Endothelial cell of umbilical vein (primary cell): ENCODE measurements around the gene UBB. TPM values are rescaled to one million over a fixed set of nuclear protein-coding genes. Genes with fewer than 3 reads are reported as not detected.

ENCODE experiments used
- BruUV-seq: library from RNA; stranded (reverse); fragments of 400-500 nt; replicated peaks from 2 replicates; lab custom pipeline; 2021; lab: Mats Ljungman, UMichigan
- CTCF ChIA-PET: fragments of 300-600, 350-600 bp; sonication (Branson Sonifier 250); formaldehyde crosslinking; loops from one replicate; lab custom pipeline; 2021; ENCODE audit warnings: antibody characterized with exemption, inconsistent platforms; lab: Charles Lee
- POLR2A ChIA-PET: fragments of 300-600, 350-600 bp; sonication (Branson Sonifier 250); formaldehyde crosslinking; loops from one replicate; lab custom pipeline; 2021; ENCODE audit warnings: antibody characterized with exemption, inconsistent platforms; lab: Charles Lee
- DNase-seq: peaks from one replicate; pipeline ENCODE4 v3.0.0-alpha.2; 2011; ENCODE audit warnings: low read depth, low spot score
- FAIRE-seq: peaks from 2 replicates; lab custom pipeline; 2011; peaks lifted over from hg19 to GRCh38; lab: Jason Lieb, UNC
- H2AFZ ChIP-seq: 2 replicates; pipeline ENCODE4 v1.6.0; 2012; ENCODE audit warnings: low read depth, low read length, control low read depth, inconsistent platforms
- H3K27ac ChIP-seq: 2 replicates; pipeline ENCODE4 v1.5.1; 2011; ENCODE audit warnings: low read depth, mild to moderate bottlenecking, control low read depth, low read length, moderate library complexity; ENCODE audit not compliant: insufficient read depth
- H3K27me3 ChIP-seq, 2 experiments: 2 replicates each; pipeline versions ENCODE4 v1.6.0 to v1.6.1; 2011; ENCODE audit warnings: low read length in 2 of 2, mixed read lengths in 1 of 2; ENCODE audit not compliant: control insufficient read depth in 2 of 2, insufficient read depth in 2 of 2
- H3K36me3 ChIP-seq, 2 experiments: 2 replicates in 1 of 2; 3 replicates in 1 of 2; pipeline ENCODE4 v1.5.1; 2011; ENCODE audit warnings: low read length in 2 of 2, mild to moderate bottlenecking in 1 of 2, moderate library complexity in 1 of 2; ENCODE audit not compliant: control insufficient read depth in 2 of 2, insufficient read depth in 2 of 2; ENCODE audit errors: extremely low read depth in 1 of 2
- H3K4me1 ChIP-seq: 3 replicates; pipeline ENCODE4 v1.5.1; 2011; ENCODE audit warnings: mild to moderate bottlenecking, low read length; ENCODE audit not compliant: control insufficient read depth, insufficient read depth; ENCODE audit errors: extremely low read depth
- H3K4me2 ChIP-seq: 2 replicates; pipeline ENCODE4 v1.6.1; 2011; ENCODE audit warnings: low read length, control low read depth, mixed read lengths; ENCODE audit not compliant: insufficient read depth
- H3K4me3 ChIP-seq, 3 experiments: fragments of 200-600 bp in 1 of 3; sonication (generic), shearing (Covaris generic) in 1 of 3; replicated peaks in 1 of 3; 2 replicates each; pipeline ENCODE4 v1.5.1; 2011 to 2016; ENCODE audit warnings: control low read depth in 3 of 3, low read length in 3 of 3, mild to moderate bottlenecking in 2 of 3, inconsistent platforms in 1 of 3, low read depth in 1 of 3, moderate library complexity in 1 of 3; ENCODE audit not compliant: insufficient read depth in 1 of 3
- H3K79me2 ChIP-seq: 2 replicates; pipeline ENCODE4 v1.6.0; 2012; ENCODE audit warnings: low read length, inconsistent platforms; ENCODE audit not compliant: control insufficient read depth, insufficient read depth
- H3K9ac ChIP-seq: replicated peaks from 2 replicates; pipeline ENCODE3; 2011; ENCODE audit warnings: low read length, control low read depth; ENCODE audit not compliant: insufficient read depth; ENCODE audit errors: extremely low read depth
- H3K9me1 ChIP-seq: replicated peaks from 3 replicates; pipeline ENCODE4 v1.6.0; 2011; ENCODE audit warnings: mild to moderate bottlenecking, low read length; ENCODE audit not compliant: control insufficient read depth, insufficient read depth; ENCODE audit errors: extremely low read depth
- H3K9me3 ChIP-seq: replicated peaks from 2 replicates; pipeline ENCODE4 v1.5.1; 2012; ENCODE audit warnings: low read length, inconsistent platforms; ENCODE audit not compliant: control insufficient read depth, insufficient read depth
- H4K20me1 ChIP-seq: replicated peaks from 2 replicates; pipeline ENCODE3; 2011; ENCODE audit warnings: mild to moderate bottlenecking, low read length; ENCODE audit not compliant: control insufficient read depth, insufficient read depth; ENCODE audit errors: extremely low read depth
- CTCF ChIP-seq, 2 donors: IDR thresholded peaks; 1 replicate in 1 of 2; 2 replicates in 1 of 2; pipeline ENCODE4 v1.5.1; 2011; ENCODE audit warnings: low read length in 2 of 2, mild to moderate bottlenecking in 2 of 2, moderate library complexity in 2 of 2, control low read depth in 1 of 2, inconsistent platforms in 1 of 2, low read depth in 1 of 2; ENCODE audit not compliant: insufficient read depth in 1 of 2; ENCODE audit errors: extremely low read depth in 1 of 2
- dilution Hi-C: fragments of 300-500 bp; cut with MboI; formaldehyde crosslinking; loops from one replicate; pipeline ENCODE4 v1.15.0; 2019; ENCODE audit warnings: low sequenced_read_pairs; ENCODE audit not compliant: extremely low pct_ligation_motif_present
- intact Hi-C: fragments of 100-400 bp; cut with micrococcal nuclease; formaldehyde crosslinking; loops from one replicate; pipeline ENCODE4 v1.10.0; 2022
- polyA plus RNA-seq, 4 experiments: library from polyadenylated mRNA; depleted of rRNA in 3 of 4; stranded (reverse) in 3 of 4; unstranded in 1 of 4; fragments of >200 nt; gene quantifications; 2 replicates each; pipeline versions ENCODE4 v1.2.1 to v1.2.3, GENCODE V29; 2011 to 2012; ENCODE audit warnings: missing spikeins in 1 of 4
- total RNA-seq: library from RNA; stranded (reverse); gene quantifications from 2 replicates; pipeline ENCODE4 v1.2.3, GENCODE V29; 2021

Gene UBB
- total and polyA plus RNA-seq, 2 donors (not counting 3 experiments of a cell fraction or from before 2014, with no cell fraction given) = 1,294 to 1,683 TPM

- no peak overlapping the region for H3K4me2 ChIP-seq
- FAIRE-seq = peak; percentile 12
- POLR2A ChIA-PET = no interaction called here
These were observed 3.0 kb upstream of the UBB start for GRCh38 chr17:16377941-16378341.

More at GRCh38 chr17:16377941-16378341, 3.0 kb upstream of the UBB start:
- intact Hi-C loops (no loop called here), dilution Hi-C loops (no loop called here)
- no peaks in the 10 kb centered on the region for H3K9me1 ChIP-seq
- H3K4me1 ChIP-seq = peaks cover 4% of the 10 kb centered on the region
- H3K36me3 ChIP-seq = peaks cover 0 to 6% of the 10 kb centered on the region in 2 experiments
- H3K79me2 ChIP-seq = peaks cover 18% of the 10 kb centered on the region
- no peak overlapping the region for H3K9ac ChIP-seq
- no peak overlapping the region for H2AFZ ChIP-seq
- no peak overlapping the region for H3K27ac ChIP-seq
- no peak overlapping the region for H3K4me3 ChIP-seq
- H3K9me3 ChIP-seq = no peaks in the 10 kb centered on the region
- no peaks in the 10 kb centered on the region for H3K27me3 ChIP-seq
- no peaks in the 10 kb centered on the region for H4K20me1 ChIP-seq
- peak; percentile 50 for DNase-seq
- TF ChIP-seq CTCF (IDR thresholded peaks at IDR 0.05; ENCODE audit: extremely low read depth in 1 of 2, insufficient read depth in 1 of 2, low read depth in 1 of 2, low read length in 2 of 2) = no peak
- no TSS peak for BruUV-seq
- CTCF ChIA-PET = interaction anchor here (0.9 to 2.6 kb wide), 2 partner anchors 14 to 25 kb away, joined by 4 to 20 read pairs; partner anchors contain the start of gene CENPV
